Gastroesophageal sphincter (tissue), 3 donors: ENCODE measurements around the gene TEX14.

Experiments used
- CTCF ChIP-seq, 4 experiments: fragments of 200-600 bp in 2 of 4; fragments of 450-650 bp in 2 of 4; sonication (generic) in 1 of 4; IDR thresholded peaks; one replicate each; pipeline ENCODE4 v1.5.1; 2017 to 2019; ENCODE audit warnings: antibody characterized with exemption in 4 of 4, mild to moderate bottlenecking in 2 of 4, moderate library complexity in 2 of 4
- EP300 ChIP-seq: sonication (generic); formaldehyde crosslinking; IDR thresholded peaks from one replicate; pipeline ENCODE4 v1.6.1; 2017; ENCODE audit warnings: antibody characterized with exemption, mild to moderate bottlenecking
- POLR2A ChIP-seq, 2 donors: fragments of 450-650 bp; IDR thresholded peaks; one replicate each; pipeline ENCODE4 v1.6.1; 2017; ENCODE audit warnings: antibody characterized with exemption in 2 of 2, mild to moderate bottlenecking in 2 of 2, moderate library complexity in 1 of 2
- POLR2AphosphoS5 ChIP-seq: sonication (generic); formaldehyde crosslinking; IDR thresholded peaks from one replicate; pipeline ENCODE4 v1.6.1; 2017; ENCODE audit warnings: antibody characterized with exemption

GRCh38 chr17:58618336-58618735 lies 73.5 kb downstream of the TEX14 start:
- no peak for TF ChIP-seq CTCF (IDR thresholded peaks at IDR 0.05)
- TF ChIP-seq POLR2AphosphoS5 = no peak
- no peak for TF ChIP-seq POLR2A (IDR thresholded peaks at IDR 0.05)
- TF ChIP-seq EP300 = no peak
